Caco-2 (cell line): Measurements from ENCODE around the gene PARVA. TPM values are rescaled to one million over a fixed set of nuclear protein-coding genes. Genes with fewer than 3 reads are reported as not detected.

ENCODE experiments used
- BruUV-seq: library from RNA; stranded (reverse); fragments of 400-500 nt; replicated peaks from 2 replicates; lab custom pipeline; 2021; lab: Mats Ljungman, UMichigan
- CTCF ChIA-PET: fragments of 300-600 bp; sonication (Branson Sonifier 250); formaldehyde crosslinking; loops from one replicate; lab custom pipeline; 2022; ENCODE audit warnings: antibody characterized with exemption; lab: Charles Lee
- POLR2A ChIA-PET: fragments of 300-600 bp; sonication (Branson Sonifier 250); formaldehyde crosslinking; loops from one replicate; lab custom pipeline; 2022; ENCODE audit warnings: antibody characterized with exemption; lab: Charles Lee
- DNase-seq, 2 experiments: peaks; one replicate each; pipeline versions ENCODE4 v3.0.0 to v3.0.0-alpha.2; 2020 to 2022
- H3K27me3 ChIP-seq: replicated peaks from 2 replicates; pipeline ENCODE4 v1.6.0; 2011; ENCODE audit warnings: low read length; ENCODE audit not compliant: control insufficient read depth, insufficient read depth
- H3K36me3 ChIP-seq: 2 replicates; pipeline ENCODE4 v1.5.1; 2011; ENCODE audit warnings: low read length; ENCODE audit not compliant: control insufficient read depth, insufficient read depth
- H3K4me1 ChIP-seq: fragments of 250-450 bp; sonication (Bioruptor Pico); 2 replicates; pipeline ENCODE4 v1.5.1; 2020; ENCODE audit warnings: mild to moderate bottlenecking
- H3K4me3 ChIP-seq: 2 replicates; pipeline ENCODE4 v1.5.1; 2011; ENCODE audit warnings: low read depth, mild to moderate bottlenecking, control low read depth, low read length
- H3K9me3 ChIP-seq: fragments of 250-450 bp; sonication (Bioruptor Pico); 2 replicates; pipeline ENCODE4 v1.5.1; 2020; ENCODE audit warnings: mild to moderate bottlenecking, moderate library complexity
- H3K27ac Mint-ChIP-seq: one replicate; pipeline ENCODE4 v1.8.0; 2022; ENCODE audit warnings: mixed read lengths; ENCODE audit not compliant: unreplicated experiment
- H3K27me3 Mint-ChIP-seq: one replicate; pipeline ENCODE4 v1.8.0; 2022; ENCODE audit warnings: mixed read lengths; ENCODE audit not compliant: insufficient read depth, unreplicated experiment
- H3K36me3 Mint-ChIP-seq: one replicate; pipeline ENCODE4 v1.8.0; 2022; ENCODE audit warnings: mild to moderate bottlenecking, mixed read lengths; ENCODE audit not compliant: insufficient read depth, unreplicated experiment
- H3K4me1 Mint-ChIP-seq: one replicate; pipeline ENCODE4 v1.8.0; 2022; ENCODE audit warnings: low read depth, mixed read lengths; ENCODE audit not compliant: unreplicated experiment
- H3K4me3 Mint-ChIP-seq: one replicate; pipeline ENCODE4 v1.8.0; 2022; ENCODE audit warnings: mild to moderate bottlenecking, moderate library complexity, mixed read lengths; ENCODE audit not compliant: unreplicated experiment
- H3K9me3 Mint-ChIP-seq: one replicate; pipeline ENCODE4 v1.8.0; 2022; ENCODE audit warnings: mixed read lengths; ENCODE audit not compliant: unreplicated experiment
- CTCF ChIP-seq, 2 experiments: fragments of 200-600 bp in 1 of 2; IDR thresholded peaks; 1 replicate in 1 of 2; 2 replicates in 1 of 2; pipeline versions ENCODE4 v1.5.1 to v1.8.0; 2011 to 2022; ENCODE audit warnings: antibody characterized with exemption in 1 of 2, control low read depth in 1 of 2, inconsistent platforms in 1 of 2, low read depth in 1 of 2, low read length in 1 of 2, mild to moderate bottlenecking in 1 of 2, moderate library complexity in 1 of 2; ENCODE audit not compliant: insufficient read depth in 1 of 2, severe bottlenecking in 1 of 2, unreplicated experiment in 1 of 2
- intact Hi-C: fragments of 100-400 bp; cut with micrococcal nuclease; formaldehyde crosslinking; loops from one replicate; pipeline ENCODE4 v1.10.0; 2022; ENCODE audit not compliant: unreplicated experiment
- total RNA-seq: library from RNA; stranded (reverse); gene quantifications from 2 replicates; pipeline ENCODE4 v1.2.3, GENCODE V29; 2022

PARVA gene
- total RNA-seq, 1 experiment from 2014 or later, result 45.3 TPM

DNA sequence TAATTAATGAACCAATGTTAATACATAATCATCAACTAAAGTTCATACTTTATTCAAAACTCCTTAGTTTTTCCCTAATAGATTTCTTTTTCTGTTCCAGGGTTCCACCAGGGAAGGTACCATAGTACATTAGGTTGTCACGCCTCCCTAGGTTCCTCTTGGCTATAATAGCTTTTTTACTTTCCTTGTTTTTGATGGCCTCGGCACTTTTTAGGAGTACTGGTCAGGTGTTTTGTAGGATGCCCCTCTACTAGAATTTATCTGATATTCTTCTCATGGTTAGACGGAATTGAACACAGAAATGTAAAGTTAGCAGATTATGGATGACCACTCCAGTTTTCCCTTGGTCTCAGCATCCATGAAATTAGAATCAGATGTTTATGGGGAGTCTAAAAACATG lies 34.0 kb downstream of the PARVA start:
- no peak for TF ChIP-seq CTCF (IDR thresholded peaks at IDR 0.05; ENCODE audit: insufficient read depth in 1 of 2, low read depth in 1 of 2, low read length in 1 of 2, severe bottlenecking in 1 of 2, unreplicated experiment in 1 of 2)
- Histone ChIP-seq H3K36me3 (no peaks in the 10 kb centered on the region), H3K4me1 (peaks cover 18% of the 10 kb centered on the region), H3K4me3 (no peak overlapping the region), H3K27me3 (no peaks in the 10 kb centered on the region), H3K9me3 (no peaks in the 10 kb centered on the region)
- no peak for DNase-seq
- Mint-ChIP-seq H3K4me1 (peaks cover 22% of the 10 kb centered on the region), H3K36me3 (no peaks in the 10 kb centered on the region), H3K27ac (peak overlapping the region; percentile 71), H3K9me3 (no peaks in the 10 kb centered on the region), H3K4me3 (no peak overlapping the region), H3K27me3 (no peaks in the 10 kb centered on the region)
- BruUV-seq, result no TSS peak
- POLR2A ChIA-PET, result no interaction called here
- CTCF ChIA-PET, result interaction anchor here (0.6 to 1.4 kb wide), 3 partner anchors 46 to 478 kb away, joined by 3 to 5 read pairs (median 4); no protein-coding TSS in a partner anchor
- intact Hi-C loops, result loop anchor here (1.0 to 10.0 kb wide), 3 partner anchors 74 to 273 kb away; no protein-coding TSS in a partner anchor

- peak overlapping the region; percentile 39 for H3K4me3 Mint-ChIP-seq
- no peaks in the 10 kb centered on the region for H3K36me3 Mint-ChIP-seq
- no peaks in the 10 kb centered on the region for H3K27me3 Mint-ChIP-seq
- DNase-seq, result peak; percentile 79 to 86
- intact Hi-C loops, result loop anchor here (1.0 to 10.0 kb wide), 4 partner anchors 73 to 477 kb away; no protein-coding TSS in a partner anchor
- ChIA-PET CTCF (interaction anchor here (0.6 to 1.4 kb wide), 3 partner anchors 46 to 477 kb away, joined by 3 to 5 read pairs (median 4); no protein-coding TSS in a partner anchor), POLR2A (no interaction called here)
- Histone ChIP-seq H3K9me3 (no peaks in the 10 kb centered on the region), H3K36me3 (no peaks in the 10 kb centered on the region), H3K4me3 (no peak overlapping the region), H3K4me1 (peaks cover 18% of the 10 kb centered on the region), H3K27me3 (no peaks in the 10 kb centered on the region)
- TSS peak; percentile 61 for BruUV-seq
- peak overlapping the region; percentile 71 for H3K27ac Mint-ChIP-seq
- peak; percentile 85 to 92 for TF ChIP-seq CTCF (IDR thresholded peaks at IDR 0.05; ENCODE audit: insufficient read depth in 1 of 2, low read depth in 1 of 2, low read length in 1 of 2, severe bottlenecking in 1 of 2, unreplicated experiment in 1 of 2)
- H3K4me1 Mint-ChIP-seq, result peaks cover 22% of the 10 kb centered on the region
- H3K9me3 Mint-ChIP-seq, result no peaks in the 10 kb centered on the region
Measured at GRCh38 chr11:12411806-12412727, 34.7 kb downstream of the PARVA start.

GRCh38 chr11:12413141-12414052 lies 36.0 kb downstream of the PARVA start:
- no peak overlapping the region for H3K4me3 Mint-ChIP-seq
- peaks cover 18% of the 10 kb centered on the region for H3K4me1 ChIP-seq
- no peaks in the 10 kb centered on the region for H3K36me3 Mint-ChIP-seq
- no peak for DNase-seq
- H3K4me1 Mint-ChIP-seq, result peaks cover 22% of the 10 kb centered on the region
- H3K27me3 Mint-ChIP-seq, result no peaks in the 10 kb centered on the region
- CTCF ChIA-PET, result no interaction called here
- POLR2A ChIA-PET, result no interaction called here
- no peaks in the 10 kb centered on the region for H3K27me3 ChIP-seq
- BruUV-seq, result no TSS peak
- no peak overlapping the region for H3K27ac Mint-ChIP-seq
- no peaks in the 10 kb centered on the region for H3K9me3 Mint-ChIP-seq
- no peak overlapping the region for H3K4me3 ChIP-seq
- no peak for TF ChIP-seq CTCF (IDR thresholded peaks at IDR 0.05; ENCODE audit: insufficient read depth in 1 of 2, low read depth in 1 of 2, low read length in 1 of 2, severe bottlenecking in 1 of 2, unreplicated experiment in 1 of 2)
- no peaks in the 10 kb centered on the region for H3K36me3 ChIP-seq
- no peaks in the 10 kb centered on the region for H3K9me3 ChIP-seq
- intact Hi-C loops, result loop anchor here (2.0 to 10.0 kb wide), 3 partner anchors 81 to 475 kb away; no protein-coding TSS in a partner anchor
